Natural killer cell (primary cell): ENCODE measurements around the gene CBX7. TPM values are rescaled to one million over a fixed set of nuclear protein-coding genes. Genes with fewer than 3 reads are reported as not detected.

ENCODE experiments used
- ATAC-seq, 3 donors: fragments of 150-1000 bp in 2 of 3; fragments of 200-7000 bp in 1 of 3; cut with Tn5 transposase; 1 replicate in 1 of 3; 2 replicates in 2 of 3; pipeline ENCODE4 v1.10.0; 2021; ENCODE audit warnings: mild to moderate bottlenecking in 2 of 3, moderate library complexity in 2 of 3
- DNase-seq, 2 donors: peaks; one replicate each; pipeline versions ENCODE4 v3.0.0 to v3.0.0-alpha.2; 2013 to 2021; ENCODE audit warnings: mixed read lengths in 1 of 2
- H3K27ac ChIP-seq: one replicate; pipeline ENCODE4 v1.5.1; 2013; ENCODE audit warnings: mild to moderate bottlenecking, low read length
- H3K27me3 ChIP-seq: one replicate; pipeline ENCODE4 v1.6.1; 2013; ENCODE audit warnings: low read length; ENCODE audit not compliant: control insufficient read depth, insufficient read depth
- H3K36me3 ChIP-seq: one replicate; pipeline ENCODE4 v1.6.1; 2013; ENCODE audit warnings: low read length; ENCODE audit not compliant: control insufficient read depth, insufficient read depth
- H3K4me1 ChIP-seq: one replicate; pipeline ENCODE4 v1.6.1; 2013; ENCODE audit warnings: low read length; ENCODE audit not compliant: control insufficient read depth, insufficient read depth
- H3K4me3 ChIP-seq: one replicate; pipeline ENCODE4 v1.5.1; 2013; ENCODE audit warnings: low read length
- H3K9me3 ChIP-seq: one replicate; pipeline ENCODE4 v1.6.1; 2013; ENCODE audit warnings: low read length; ENCODE audit not compliant: control insufficient read depth, insufficient read depth
- H3K27ac Mint-ChIP-seq, 2 donors: one replicate each; pipeline ENCODE4 v1.8.0; 2022; ENCODE audit warnings: mild to moderate bottlenecking in 2 of 2, mixed read lengths in 2 of 2, moderate library complexity in 1 of 2
- H3K27me3 Mint-ChIP-seq, 2 donors: one replicate each; pipeline ENCODE4 v1.8.0; 2022; ENCODE audit warnings: low read depth in 2 of 2, mixed read lengths in 2 of 2
- H3K36me3 Mint-ChIP-seq: one replicate; pipeline ENCODE4 v1.8.0; 2022; ENCODE audit warnings: mixed read lengths
- H3K4me1 Mint-ChIP-seq, 2 donors: one replicate each; pipeline ENCODE4 v1.8.0; 2022; ENCODE audit warnings: mixed read lengths in 2 of 2
- H3K4me3 Mint-ChIP-seq: one replicate; pipeline ENCODE4 v1.8.0; 2022; ENCODE audit warnings: mild to moderate bottlenecking, moderate library complexity, mixed read lengths
- H3K9me3 Mint-ChIP-seq, 2 donors: one replicate each; pipeline ENCODE4 v1.8.0; 2022; ENCODE audit warnings: mixed read lengths in 2 of 2
- CTCF ChIP-seq: fragments of 200-600 bp; IDR thresholded peaks from one replicate; pipeline ENCODE4 v1.8.0; 2022; ENCODE audit warnings: antibody characterized with exemption
- WGBS: methylation state at CpG from one replicate; pipeline ENCODE4 v1.1.7; 2013; ENCODE audit warnings: missing lambda C conversion rate; ENCODE audit not compliant: insufficient coverage; 5-methylcytosine and 5-hydroxymethylcytosine counted together
- intact Hi-C: fragments of 100-400 bp; cut with micrococcal nuclease; formaldehyde crosslinking; loops from one replicate; pipeline ENCODE4 v1.14.2; 2022
- total RNA-seq, 4 donors: library from RNA; stranded (reverse); fragments of 120-200 nt in 1 of 4; gene quantifications; one replicate each; pipeline versions ENCODE4 v1.2.3 to v1.2.4, GENCODE V29; 2013 to 2022

Gene CBX7
- total RNA-seq, 3 donors from 2014 or later (not counting 1 experiment from before 2014, with no cell fraction given) = 49.6 to 52.9 (median 50.0) TPM

- Histone ChIP-seq H3K27ac (no peak overlapping the region), H3K27me3 (no peaks in the 10 kb centered on the region), H3K4me3 (no peak overlapping the region), H3K9me3 (no peaks in the 10 kb centered on the region), H3K4me1 (peaks cover 3% of the 10 kb centered on the region), H3K36me3 (no peaks in the 10 kb centered on the region)
- H3K27me3 Mint-ChIP-seq = no peaks in the 10 kb centered on the region
- no peak for DNase-seq
- H3K36me3 Mint-ChIP-seq = no peaks in the 10 kb centered on the region
- H3K4me1 Mint-ChIP-seq = peaks cover 17 to 18% of the 10 kb centered on the region in 2 donors
- no peak overlapping the region for H3K27ac Mint-ChIP-seq
- ATAC-seq = no peak
- intact Hi-C loops = no loop called here
- no peaks in the 10 kb centered on the region for H3K9me3 Mint-ChIP-seq
- TF ChIP-seq CTCF = no peak
- no peak overlapping the region for H3K4me3 Mint-ChIP-seq
- 90% methylated on average over 5 of the region's 5 CpGs for WGBS
These were observed 26.9 kb downstream of the CBX7 start for GRCh38 chr22:39125622-39126021.

DNA sequence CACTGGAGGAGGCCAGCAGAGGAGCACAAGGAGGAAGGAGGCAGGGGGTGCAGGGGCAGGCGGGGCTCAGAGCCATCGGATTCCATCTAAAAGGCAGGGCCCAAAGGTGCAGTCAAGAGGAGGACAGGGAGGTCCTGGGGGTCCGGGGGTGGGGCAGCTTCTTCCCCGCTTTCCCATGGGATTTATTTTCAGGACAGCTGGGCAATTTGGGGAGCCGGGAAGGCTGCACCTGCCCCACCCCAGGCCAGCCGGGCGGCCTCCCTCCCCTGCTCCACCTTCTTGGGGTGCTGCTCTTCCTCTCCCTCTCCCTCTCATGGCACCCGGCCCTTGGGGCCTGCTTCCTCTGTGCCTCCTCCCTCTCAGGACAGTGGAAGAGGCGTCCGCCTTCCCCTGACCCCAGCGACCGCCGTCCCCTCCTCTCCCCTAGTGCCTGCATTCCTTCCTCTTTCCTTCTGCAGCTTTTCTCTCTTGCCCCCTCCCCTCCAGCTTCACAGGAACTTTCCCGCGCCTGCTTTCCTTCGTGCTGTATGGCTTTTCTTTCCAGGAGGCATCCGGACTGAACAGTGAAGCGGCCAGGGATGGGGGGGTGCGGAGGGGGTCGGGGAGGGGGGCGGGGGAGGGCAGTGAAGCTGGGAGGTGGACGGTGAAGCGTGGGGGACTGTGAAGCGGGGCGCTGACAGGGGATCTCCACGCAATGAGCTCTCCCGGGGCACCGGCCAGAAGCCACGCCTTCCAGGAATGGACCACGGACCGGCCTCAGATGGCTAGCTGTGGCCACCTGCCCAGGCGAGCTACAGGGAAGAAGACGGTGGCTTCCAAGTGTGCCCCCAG is 28.5 kb downstream of the CBX7 start:
- no peak overlapping the region for H3K27ac Mint-ChIP-seq
- DNase-seq (no peak), ATAC-seq (no peak)
- WGBS = 51% methylated on average over 28 of the region's 33 CpGs
- Histone ChIP-seq H3K27ac (no peak overlapping the region), H3K4me3 (no peak overlapping the region), H3K27me3 (no peaks in the 10 kb centered on the region), H3K36me3 (no peaks in the 10 kb centered on the region), H3K4me1 (peaks cover 3% of the 10 kb centered on the region), H3K9me3 (no peaks in the 10 kb centered on the region)
- H3K9me3 Mint-ChIP-seq = no peaks in the 10 kb centered on the region
- peaks cover 21 to 24% of the 10 kb centered on the region in 2 donors for H3K4me1 Mint-ChIP-seq
- intact Hi-C loops = loop anchor here (2.0 kb wide), 1 partner anchor 109 kb away; the partner anchor contains the start of gene APOBEC3C
- H3K27me3 Mint-ChIP-seq = no peaks in the 10 kb centered on the region
- no peak overlapping the region for H3K4me3 Mint-ChIP-seq
- no peaks in the 10 kb centered on the region for H3K36me3 Mint-ChIP-seq
- TF ChIP-seq CTCF = no peak

DNA sequence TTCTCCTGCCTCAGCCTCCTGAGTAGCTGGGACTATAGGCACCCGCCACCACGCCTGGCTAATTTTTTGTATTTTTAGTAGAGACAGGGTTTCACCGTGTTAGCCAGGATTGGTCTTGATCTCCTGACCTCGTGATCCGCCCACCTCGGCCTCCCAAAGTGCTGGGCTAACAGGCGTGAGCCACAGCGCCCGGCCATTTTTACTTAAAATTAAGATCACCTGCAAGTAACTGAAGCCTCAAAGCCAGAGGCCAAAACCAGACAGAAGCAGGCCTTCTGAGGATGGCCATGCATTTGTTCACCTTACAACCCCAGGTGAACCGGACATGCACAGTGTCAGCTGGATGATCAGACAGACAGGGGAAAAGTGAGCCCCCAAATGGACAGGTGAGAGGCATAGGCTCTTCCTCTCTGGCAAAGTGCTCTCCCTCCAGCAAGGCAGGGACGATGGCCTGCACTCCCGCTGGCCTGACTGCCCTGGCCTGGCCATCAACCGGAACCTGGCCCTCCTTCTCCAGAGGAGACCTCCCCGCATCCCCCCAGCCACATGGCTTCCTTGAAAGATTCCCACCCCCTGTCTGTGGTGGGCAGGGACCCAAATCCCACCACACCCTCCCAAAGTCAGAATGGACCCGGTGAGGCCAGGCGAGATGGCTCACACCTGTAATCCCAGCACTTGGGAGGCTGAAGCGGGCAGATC is 29.6 kb downstream of the CBX7 start:
- H3K36me3 ChIP-seq = no peaks in the 10 kb centered on the region
- Mint-ChIP-seq H3K4me3 (no peak overlapping the region), H3K9me3 (no peaks in the 10 kb centered on the region), H3K27ac (no peak overlapping the region), H3K27me3 (no peaks in the 10 kb centered on the region), H3K4me1 (peaks cover 30 to 31% of the 10 kb centered on the region in 2 donors), H3K36me3 (no peaks in the 10 kb centered on the region)
- H3K27ac ChIP-seq = no peak overlapping the region
- DNase-seq (peak in 1 of 2 donors; percentile 4), ATAC-seq (no peak)
- intact Hi-C loops = loop anchor here (2.0 kb wide), 1 partner anchor 108 kb away; the partner anchor contains the start of gene APOBEC3C
- peaks cover 13% of the 10 kb centered on the region for H3K4me1 ChIP-seq
- H3K9me3 ChIP-seq = no peaks in the 10 kb centered on the region
- H3K27me3 ChIP-seq = no peaks in the 10 kb centered on the region
- H3K4me3 ChIP-seq = no peak overlapping the region
- TF ChIP-seq CTCF = no peak
- WGBS = 94% methylated on average over 17 of the region's 17 CpGs
